Stimulated activated CD4-positive, alpha-beta T cell treated with anti-CD3 and anti-CD28 coated beads, Interleukin-2, amount 100 ng/mL, for 48 hours (primary cell): Measurements from ENCODE around the gene EML4.
"Not testable (repeated sequence)": the region's sequence is repeated elsewhere in the genome, so short reads cannot be mapped to it uniquely, and the experiment has no call there.

Source experiments
- DNase-seq, 2 donors: peaks; one replicate each; pipeline ENCODE4 v3.0.0-alpha.2; 2020

The EML4 gene

DNA sequence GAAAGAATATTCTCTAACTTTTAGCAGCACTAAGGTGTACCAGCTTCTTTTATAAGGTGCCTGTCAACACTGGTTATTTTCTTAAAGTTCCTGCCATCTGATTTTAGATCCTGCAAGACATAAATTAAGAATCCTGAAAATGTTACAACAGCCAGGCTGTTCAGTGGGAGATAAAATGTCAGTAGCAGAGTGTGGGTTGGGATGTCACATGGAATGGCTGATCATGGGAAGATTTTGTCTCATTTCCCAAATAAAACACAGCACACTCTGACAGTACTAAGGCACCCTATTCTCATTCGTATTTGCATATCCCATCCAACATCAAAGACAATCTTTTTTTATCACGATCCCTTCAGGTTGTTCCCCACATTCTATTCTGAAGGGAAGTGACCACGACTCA, 194.3 kb downstream of the EML4 start:
- DNase-seq, result no peak

DNA sequence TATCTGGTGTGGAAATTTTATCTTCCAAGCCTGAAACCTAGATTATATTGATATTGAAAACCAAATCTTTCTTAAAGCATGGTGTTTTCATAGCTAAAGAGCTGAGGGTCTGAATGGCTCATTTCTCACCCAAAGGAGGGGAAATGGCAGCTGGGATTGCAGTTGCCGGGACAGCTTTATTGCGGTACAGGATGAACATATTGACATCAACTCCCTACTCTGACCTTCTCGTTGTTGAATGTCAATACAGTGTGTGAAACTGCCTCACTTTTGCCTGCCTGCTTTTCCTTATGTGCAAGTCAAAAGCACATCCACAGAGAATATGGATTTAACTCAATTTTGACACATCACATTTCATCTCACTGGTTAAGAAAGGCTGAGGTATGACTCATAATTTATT, 195.5 kb downstream of the EML4 start:
- DNase-seq, result no peak

DNA sequence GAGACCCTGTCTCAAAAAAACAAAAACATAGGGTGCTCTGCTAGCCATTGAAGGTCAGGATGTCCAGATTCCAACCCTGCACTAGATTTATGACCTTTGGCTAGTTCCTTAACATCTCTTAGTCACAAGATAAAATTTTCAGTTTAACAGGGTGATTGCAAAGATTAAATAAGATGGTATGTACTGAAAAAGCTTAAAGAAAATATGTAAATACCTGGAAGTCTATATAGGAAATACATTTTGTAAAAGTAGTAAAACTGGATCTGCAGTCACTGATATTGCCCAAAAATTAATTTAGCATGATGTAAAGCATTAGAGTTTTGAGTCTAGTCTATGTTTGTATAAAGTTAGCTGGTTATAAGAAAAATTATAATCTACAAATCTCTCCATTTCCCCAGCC, 197.3 kb downstream of the EML4 start:
- DNase-seq, result no peak

DNA sequence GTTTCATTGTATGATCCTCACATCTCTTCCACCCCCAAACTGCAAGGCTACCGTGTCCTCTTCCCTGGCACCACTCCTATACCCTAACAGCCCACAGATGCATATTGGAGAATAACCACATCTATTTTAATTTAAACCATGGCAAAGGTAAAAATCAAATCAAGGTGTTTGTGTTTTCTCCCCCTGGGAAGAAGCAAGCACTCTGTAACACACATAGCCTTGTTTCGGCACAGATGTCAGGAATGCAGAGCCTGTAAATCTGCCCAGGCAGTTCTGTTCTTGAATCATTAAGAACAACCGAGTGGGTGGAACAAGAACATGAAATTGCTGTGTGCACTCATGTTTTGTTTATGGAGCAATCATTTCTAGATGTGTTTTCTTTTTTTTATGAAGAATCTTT, 198.7 kb downstream of the EML4 start:
- DNase-seq, result no peak

DNA sequence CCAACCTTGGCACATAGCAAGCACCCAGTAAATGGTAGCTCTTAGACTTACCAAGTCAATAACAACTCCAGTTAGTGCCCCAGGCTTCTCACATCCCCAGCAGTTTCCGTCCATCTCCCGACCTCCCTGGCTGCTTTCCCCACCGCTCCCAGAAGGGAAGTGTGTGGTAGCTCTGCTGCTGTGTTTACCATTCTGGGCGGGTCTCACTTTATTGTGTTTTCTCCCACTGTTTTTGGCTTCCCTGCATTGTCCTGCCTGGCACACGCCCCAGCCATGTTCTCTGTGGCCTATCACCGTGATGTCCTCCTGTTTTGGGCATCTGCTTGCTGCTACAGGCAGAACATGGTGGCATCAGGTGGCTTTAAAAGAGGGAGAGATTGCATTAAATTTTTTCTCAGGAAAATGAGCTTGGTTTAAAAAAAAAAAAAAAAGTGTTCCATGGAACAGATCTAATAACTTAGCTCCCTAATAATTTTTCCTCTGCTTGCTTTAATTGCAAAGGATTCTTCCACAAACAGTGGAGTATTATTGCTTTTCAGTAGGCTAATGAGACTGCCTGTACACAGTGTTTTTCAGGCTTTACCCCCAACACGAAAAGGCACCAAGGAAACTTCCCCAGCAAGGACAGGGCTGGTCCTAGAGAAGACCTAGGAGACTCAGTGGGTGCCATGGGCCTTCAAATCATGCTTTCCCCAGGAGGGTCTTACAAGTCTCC, 199.8 kb downstream of the EML4 start:
- DNase-seq, result no peak

DNA sequence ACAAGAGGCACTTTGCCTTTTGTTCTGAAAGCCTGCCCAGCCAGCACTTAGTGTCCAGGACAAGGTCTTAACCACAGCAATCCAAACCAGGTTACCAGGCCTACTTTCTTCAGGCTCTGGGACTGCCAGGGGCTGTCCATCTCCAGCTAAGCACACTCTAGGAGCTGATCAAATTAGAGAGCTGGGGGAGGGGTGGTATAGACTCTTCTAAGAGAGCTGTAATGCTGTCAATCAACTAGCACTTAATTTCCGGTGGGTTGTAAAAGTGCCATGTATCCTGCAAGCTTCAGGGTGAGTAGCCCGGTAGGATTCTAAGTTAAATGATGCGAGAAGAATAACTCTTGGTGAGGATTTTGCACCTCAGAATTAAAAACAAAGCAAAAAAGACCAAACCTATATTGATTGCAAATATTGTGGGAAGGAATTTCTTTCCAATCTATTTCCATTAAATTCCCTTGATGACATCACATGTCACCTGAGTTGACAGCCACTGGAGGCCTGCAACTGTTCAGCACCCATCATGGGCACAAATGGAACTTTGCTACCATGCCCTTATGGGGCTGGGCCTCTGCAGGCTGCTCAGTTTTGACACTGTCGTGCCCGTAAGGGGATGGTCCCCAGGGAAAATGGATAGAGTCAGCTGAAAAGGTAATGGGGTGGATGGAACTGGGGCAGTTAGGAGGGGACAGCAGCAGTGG, 200.5 kb downstream of the EML4 start:
- DNase-seq, result no peak

DNA sequence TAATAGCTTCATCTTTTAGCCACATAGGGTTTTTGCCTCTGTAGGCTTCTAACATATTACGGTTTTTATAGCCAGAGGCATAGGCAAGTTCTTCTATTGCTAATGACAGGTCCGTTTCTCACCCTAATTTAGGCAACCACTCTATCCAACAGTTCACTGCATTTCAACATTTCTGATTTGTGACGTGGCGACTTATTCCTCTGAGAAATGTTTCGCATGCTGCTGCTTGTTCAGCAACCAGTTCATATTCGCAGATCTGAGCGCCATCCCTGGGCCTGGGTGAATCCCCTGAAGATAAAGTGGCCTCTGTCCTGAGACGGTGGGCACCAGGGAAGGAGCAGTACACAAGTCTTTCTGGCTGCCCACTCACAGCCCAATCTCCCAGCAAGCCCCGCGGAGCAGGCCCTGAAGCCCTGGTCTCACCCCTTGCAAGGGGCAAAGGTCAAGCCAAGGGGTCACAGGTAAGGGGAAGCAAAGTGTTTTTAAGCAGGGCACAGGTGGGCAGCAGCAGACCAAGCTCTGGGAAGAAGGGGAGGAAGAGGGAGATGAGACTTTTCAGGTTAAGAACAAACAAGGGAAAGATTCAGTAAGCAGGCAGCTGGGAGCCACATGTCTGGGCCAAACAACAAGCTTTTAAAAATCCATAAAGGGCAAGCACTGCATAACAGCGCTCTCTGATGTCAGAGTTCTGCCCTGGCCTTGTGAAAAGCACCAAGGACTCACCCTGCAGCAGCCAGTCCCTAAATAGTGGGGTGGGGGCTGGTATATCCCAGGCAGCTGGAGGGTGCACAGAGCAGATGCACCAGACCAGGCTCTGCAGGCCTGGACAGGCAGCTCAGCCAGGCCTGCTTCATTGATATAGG, 202.7 kb downstream of the EML4 start:
- DNase-seq, result no peak

DNA sequence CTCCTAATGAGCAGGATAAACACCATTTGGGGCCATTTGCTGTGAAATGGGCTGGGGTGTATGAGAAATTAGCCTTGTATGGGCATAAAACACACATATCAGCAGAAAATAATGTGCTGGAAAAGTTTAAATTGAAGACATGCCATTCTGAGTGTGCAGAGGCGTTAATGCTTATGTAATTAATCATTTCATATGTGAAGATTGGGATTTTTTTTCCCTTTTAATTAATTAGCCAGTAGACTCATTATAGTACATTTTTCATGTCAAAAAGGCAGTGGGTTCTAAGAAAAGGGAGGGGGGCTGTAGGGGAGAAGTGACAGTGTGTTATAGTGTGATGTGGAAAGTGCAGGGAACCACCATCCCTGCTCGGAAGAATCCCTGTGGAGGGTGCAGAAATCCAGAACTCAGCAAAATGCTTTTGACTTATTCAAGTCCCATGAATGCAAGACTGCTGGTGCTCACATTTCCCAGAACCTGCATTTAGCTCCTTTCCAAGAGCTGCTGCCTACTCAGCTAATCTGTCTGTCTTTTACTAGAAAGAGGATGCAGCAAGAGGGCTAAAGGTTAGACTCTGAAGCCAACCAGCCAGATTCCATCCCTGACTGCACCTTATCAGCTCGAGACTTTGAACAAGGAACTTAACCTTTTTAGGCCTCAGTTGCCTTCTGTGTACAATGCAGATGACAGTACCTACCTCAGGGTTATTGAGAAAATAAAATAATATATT, 203.5 kb downstream of the EML4 start:
- no peak for DNase-seq

DNA sequence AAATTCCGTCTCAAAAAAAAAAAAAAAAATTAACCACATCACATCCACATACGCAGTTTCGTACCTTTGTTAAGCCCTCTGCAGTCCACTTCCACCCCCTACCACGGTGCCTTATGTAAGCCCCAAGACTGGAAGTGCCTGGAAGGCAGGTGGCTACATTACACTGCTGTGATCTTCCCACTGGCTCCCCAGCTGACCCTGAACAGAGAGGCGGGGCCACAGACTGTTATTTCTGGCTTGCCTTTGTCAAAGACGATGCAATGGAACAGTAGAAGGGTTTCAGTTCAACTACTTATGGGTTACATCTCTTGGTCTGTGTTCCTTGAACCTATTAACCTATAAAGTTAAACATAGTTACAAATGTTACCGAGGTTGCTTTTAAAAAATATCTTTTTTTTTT, 207.6 kb downstream of the EML4 start:
- DNase-seq, result no peak

DNA sequence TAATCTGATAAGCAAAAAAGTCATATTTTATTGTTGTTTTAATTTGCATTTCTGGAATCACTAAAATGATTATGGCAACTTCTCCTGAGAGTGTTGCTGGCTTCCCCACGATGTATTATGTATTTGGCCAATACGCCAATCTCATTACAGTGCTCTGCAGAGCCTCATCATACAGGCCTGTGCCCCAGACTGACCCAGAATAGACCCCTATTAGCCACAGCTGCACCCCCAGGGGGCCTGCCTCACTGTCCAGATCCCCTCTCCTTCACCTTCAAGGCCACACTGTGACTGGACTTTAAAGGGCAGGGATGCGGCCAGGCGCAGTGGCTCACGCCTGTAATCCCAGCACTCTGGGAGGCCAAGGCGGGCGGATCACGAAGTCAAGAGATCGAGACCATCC, 209.3 kb downstream of the EML4 start:
- DNase-seq, result no peak

DNA sequence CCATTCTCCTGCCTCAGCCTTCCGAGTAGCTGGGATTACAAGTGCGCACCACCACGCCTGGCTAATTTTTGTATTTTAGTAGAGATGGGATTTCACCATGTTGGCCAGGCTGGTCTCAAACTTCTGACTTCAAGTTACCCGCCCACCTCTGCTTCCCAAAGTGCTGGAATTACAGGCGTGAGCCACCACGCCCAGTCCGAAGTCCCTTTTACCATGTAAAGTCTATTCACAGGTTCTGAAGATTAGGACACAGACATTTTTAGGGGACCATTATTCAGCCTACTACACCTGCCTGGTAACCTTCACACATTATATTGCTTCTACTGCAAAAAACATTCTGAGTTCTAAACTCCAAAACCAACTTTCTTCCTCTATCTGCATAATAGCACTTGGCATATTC, 210.9 kb downstream of the EML4 start:
- not testable (repeated sequence) for DNase-seq

DNA sequence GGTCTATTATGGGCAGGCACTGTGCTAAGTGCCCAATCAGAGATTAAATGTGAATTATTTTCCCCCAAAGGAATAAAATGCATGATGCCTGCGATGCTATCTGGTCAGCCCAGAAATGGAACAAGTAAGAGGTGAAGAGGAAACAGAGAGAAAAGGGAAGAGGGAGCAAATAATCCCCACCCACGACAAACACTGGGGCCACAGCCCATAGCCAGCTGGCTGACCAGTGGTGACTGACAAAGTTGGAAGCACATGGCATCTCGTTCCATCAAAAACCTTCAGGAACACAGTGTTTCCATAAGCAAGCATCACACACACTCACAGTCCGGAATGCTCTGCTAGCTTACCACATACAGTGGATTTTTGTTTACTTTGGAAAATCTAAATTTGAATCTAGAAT, 213.0 kb downstream of the EML4 start:
- DNase-seq, result no peak
